ENCODE results near the gene P2RX1.

The P2RX1 gene

DNA sequence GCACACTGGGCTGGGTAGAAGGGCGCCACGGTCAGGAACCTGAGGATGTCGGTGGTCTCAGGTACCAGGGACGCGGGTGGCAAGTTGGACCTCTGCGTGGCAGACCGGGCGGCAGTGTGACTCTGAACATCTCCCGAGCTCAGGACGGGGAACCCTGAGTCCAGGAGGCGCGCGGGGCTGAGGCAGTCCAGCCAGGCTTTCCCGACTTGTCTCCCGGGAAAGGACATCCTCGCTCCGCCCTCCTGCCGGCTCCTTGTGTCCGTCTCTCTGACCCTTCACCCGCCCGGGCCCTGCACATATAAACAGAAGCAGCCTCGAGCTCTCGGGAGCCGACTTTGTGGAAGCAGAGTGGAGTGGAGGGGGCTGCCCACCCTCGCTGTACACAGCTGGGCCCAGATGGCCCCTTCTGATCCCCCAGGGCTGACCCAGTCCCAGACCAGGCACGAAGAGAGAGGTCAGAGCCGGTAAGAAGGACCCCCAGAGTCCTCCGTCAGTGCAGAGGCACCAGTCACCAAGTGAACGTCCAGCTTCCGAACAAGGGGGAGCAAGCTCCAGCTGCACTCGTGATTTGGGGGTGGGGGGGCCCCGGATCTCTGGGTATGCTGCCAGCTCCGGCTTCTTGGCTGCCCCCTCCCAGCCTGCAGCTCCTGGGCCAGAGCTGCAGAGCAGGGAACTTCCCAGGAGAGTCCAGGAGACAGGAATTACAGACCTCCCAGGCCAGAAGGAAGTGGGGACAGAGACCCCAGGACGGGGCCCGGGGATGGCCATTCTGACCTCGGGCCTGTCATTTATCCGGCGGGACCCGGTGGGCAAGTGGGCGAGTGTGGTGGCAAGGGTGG, 8.5 kb upstream of the P2RX1 start:
- peaks cover 19% of the 10 kb centered on the region for H3K36me3 ChIP-seq (ENCODE audit: control insufficient read depth, insufficient read depth, low read length)
- H3K27me3 ChIP-seq (replicated peaks; ENCODE audit: control insufficient read depth, insufficient read depth, low read length): no peaks in the 10 kb centered on the region
- no peak for DNase-seq (ENCODE audit: extremely low read depth, insufficient read length)
- H3K4me3 ChIP-seq (replicated peaks; ENCODE audit: low read depth, low read length): no peak overlapping the region
- TF ChIP-seq, protein P1, sequence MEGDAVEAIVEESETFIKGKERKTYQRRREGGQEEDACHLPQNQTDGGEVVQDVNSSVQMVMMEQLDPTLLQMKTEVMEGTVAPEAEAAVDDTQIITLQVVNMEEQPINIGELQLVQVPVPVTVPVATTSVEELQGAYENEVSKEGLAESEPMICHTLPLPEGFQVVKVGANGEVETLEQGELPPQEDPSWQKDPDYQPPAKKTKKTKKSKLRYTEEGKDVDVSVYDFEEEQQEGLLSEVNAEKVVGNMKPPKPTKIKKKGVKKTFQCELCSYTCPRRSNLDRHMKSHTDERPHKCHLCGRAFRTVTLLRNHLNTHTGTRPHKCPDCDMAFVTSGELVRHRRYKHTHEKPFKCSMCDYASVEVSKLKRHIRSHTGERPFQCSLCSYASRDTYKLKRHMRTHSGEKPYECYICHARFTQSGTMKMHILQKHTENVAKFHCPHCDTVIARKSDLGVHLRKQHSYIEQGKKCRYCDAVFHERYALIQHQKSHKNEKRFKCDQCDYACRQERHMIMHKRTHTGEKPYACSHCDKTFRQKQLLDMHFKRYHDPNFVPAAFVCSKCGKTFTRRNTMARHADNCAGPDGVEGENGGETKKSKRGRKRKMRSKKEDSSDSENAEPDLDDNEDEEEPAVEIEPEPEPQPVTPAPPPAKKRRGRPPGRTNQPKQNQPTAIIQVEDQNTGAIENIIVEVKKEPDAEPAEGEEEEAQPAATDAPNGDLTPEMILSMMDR (IDR thresholded peaks at IDR 0.05; ENCODE audit: insufficient read depth, low read length, poor library complexity, severe bottlenecking): no peak

DNA sequence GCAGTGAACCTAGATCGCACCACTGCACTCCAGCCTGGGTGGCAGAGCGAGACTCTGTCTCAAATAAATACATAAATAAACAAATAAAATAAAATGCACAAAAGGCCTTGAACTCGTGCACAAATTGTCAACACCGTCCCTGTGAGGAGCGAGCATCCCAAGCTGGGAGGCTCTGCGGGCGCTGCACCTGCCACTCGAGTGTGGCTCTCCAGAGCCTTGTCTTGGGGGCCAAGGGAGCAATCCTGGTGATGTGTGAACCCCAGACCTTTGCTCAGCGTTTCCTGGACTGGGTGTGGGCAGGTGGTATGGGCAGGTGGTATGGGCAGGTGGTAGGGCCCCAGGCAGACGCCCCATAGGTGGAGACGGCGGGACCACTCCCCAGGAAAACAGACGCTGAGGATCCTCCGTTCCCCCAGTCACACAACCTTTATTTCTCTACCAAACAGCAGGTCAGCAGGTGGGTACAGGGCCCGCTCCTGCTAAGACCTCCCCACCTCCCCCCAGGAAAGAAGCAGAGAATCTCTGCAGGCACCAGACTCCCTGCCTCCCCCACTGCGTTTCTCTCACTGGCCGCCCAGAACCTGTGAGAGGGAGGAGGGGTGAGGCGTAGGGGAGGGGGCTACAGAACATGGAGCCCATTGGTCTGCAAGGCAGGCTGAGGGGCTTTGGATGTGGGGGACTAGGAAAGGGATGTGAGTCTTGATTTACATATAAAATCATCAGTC, 7.4 kb upstream of the P2RX1 start:
- Histone ChIP-seq H3K4me3 (replicated peaks; ENCODE audit: low read depth, low read length) (no peak overlapping the region), H3K27me3 (replicated peaks; ENCODE audit: control insufficient read depth, insufficient read depth, low read length) (no peaks in the 10 kb centered on the region), H3K36me3 (ENCODE audit: control insufficient read depth, insufficient read depth, low read length) (peaks cover 12% of the 10 kb centered on the region)
- TF ChIP-seq, protein P1 (IDR thresholded peaks at IDR 0.05; ENCODE audit: insufficient read depth, low read length, poor library complexity, severe bottlenecking): no peak
- DNase-seq (ENCODE audit: extremely low read depth, insufficient read length): no peak

DNA sequence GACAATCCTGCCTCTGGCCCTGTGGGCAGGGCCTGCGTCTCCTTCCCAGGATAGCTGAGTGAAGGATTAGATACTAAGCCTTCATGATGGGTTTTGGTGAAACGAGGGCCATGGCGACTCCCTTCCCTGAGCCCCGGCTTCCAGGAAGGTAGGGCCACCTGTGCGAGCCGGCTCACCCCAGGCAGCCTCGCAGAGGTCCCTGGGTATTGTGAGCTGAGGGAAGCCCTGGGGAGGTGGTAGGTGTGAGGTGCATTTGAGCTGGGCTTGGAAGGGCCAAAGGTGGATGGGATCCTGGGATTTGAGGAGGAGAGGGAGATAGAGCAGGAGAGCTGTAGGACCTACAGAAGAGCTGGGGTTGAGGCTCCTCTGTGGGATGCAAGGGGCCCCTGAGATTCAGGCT, 6.5 kb upstream of the P2RX1 start:
- Histone ChIP-seq H3K4me3 (replicated peaks; ENCODE audit: low read depth, low read length) (no peak overlapping the region), H3K36me3 (ENCODE audit: control insufficient read depth, insufficient read depth, low read length) (peaks cover 4% of the 10 kb centered on the region), H3K27me3 (replicated peaks; ENCODE audit: control insufficient read depth, insufficient read depth, low read length) (no peaks in the 10 kb centered on the region)
- TF ChIP-seq, protein P1 (IDR thresholded peaks at IDR 0.05; ENCODE audit: insufficient read depth, low read length, poor library complexity, severe bottlenecking): no peak
- no peak for DNase-seq (ENCODE audit: extremely low read depth, insufficient read length)

DNA sequence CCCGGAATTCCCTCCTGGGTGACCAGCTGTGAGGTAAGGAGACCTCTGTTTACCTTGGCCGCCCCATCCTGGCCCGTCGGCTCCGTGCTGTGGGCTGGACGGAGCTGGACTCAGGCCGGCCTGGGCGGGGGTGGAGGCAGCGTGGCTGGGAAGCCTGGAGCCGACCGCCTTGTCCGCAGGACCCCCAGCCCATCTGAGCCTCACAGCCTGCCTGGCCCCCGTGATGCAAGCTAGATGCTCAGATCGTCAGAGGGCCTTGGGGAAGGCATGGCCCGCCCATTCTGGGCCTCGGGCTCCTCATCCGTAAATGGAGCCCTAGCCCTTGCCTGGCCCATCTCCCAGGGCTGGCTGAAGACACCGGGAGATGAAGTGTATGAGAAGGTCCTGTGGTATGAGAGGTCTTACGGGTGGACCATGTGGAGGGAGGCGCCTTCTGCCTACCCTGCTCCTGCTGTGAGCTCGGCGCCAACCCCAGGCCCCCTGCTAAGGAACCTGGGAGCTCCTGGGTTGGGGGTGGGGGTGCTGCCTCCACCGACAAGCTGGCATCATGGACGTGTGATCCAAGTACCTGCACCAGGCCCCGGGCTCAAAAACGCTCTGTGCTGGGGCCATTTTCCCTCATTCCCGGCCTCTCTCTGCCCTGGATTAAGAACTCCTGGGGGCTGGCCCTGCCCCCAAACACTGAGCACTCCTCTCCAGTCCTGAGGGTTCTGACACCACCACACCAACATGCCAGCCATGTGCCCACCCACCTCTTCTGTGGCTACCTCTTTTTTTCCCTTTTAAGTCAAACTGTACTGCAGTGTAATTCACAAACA, 5.4 kb upstream of the P2RX1 start:
- Histone ChIP-seq H3K36me3 (ENCODE audit: control insufficient read depth, insufficient read depth, low read length) (no peaks in the 10 kb centered on the region; the same call in none of the 2 replicates), H3K27me3 (replicated peaks; ENCODE audit: control insufficient read depth, insufficient read depth, low read length) (no peaks in the 10 kb centered on the region), H3K4me3 (replicated peaks; ENCODE audit: low read depth, low read length) (no peak overlapping the region)
- no peak for DNase-seq (ENCODE audit: extremely low read depth, insufficient read length)
- TF ChIP-seq, protein P1 (IDR thresholded peaks at IDR 0.05; ENCODE audit: insufficient read depth, low read length, poor library complexity, severe bottlenecking): no peak

DNA sequence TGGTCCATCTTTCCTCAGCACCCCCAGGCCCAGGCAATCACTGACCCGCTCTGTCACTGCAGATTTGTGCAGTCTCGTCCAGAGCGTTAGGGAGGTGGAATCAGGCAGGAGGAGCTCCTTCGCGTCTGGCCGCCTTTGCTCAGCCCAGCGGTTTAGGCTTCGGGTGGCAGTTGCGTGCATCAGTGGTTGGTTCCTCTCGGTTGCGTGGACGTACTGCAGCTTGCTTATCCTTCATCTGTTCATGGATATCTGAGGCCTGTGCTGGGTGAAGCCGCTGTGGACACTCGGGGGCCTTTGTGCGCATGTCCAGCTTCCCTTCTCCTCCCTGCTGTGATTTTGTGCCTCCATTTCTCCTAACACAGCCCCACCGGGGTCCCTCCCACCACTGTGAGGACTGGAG, 4.7 kb upstream of the P2RX1 start:
- no peaks in the 10 kb centered on the region for H3K27me3 ChIP-seq (replicated peaks; ENCODE audit: control insufficient read depth, insufficient read depth, low read length)
- TF ChIP-seq, protein P1 (IDR thresholded peaks at IDR 0.05; ENCODE audit: insufficient read depth, low read length, poor library complexity, severe bottlenecking): no peak
- DNase-seq (ENCODE audit: extremely low read depth, insufficient read length): no peak
- H3K36me3 ChIP-seq (ENCODE audit: control insufficient read depth, insufficient read depth, low read length): no peaks in the 10 kb centered on the region; the same call in none of the 2 replicates
- no peak overlapping the region for H3K4me3 ChIP-seq (replicated peaks; ENCODE audit: low read depth, low read length)
